Measurements from ENCODE around the gene NR6A1. TPM values are rescaled to one million over a fixed set of nuclear protein-coding genes. Genes with fewer than 3 reads are reported as not detected.
"Not testable (repeated sequence)": the region's sequence is repeated elsewhere in the genome, so short reads cannot be mapped to it uniquely, and the experiment has no call there.

NR6A1 gene
- total RNA-seq, 4 donors from 2014 or later = 1.8 to 2.8 (median 2.0) TPM

GRCh38 chr9:124747065-124747464 lies 24.0 kb downstream of the NR6A1 start:
- intact Hi-C loops (cut with DNase I) = no loop called here

DNA sequence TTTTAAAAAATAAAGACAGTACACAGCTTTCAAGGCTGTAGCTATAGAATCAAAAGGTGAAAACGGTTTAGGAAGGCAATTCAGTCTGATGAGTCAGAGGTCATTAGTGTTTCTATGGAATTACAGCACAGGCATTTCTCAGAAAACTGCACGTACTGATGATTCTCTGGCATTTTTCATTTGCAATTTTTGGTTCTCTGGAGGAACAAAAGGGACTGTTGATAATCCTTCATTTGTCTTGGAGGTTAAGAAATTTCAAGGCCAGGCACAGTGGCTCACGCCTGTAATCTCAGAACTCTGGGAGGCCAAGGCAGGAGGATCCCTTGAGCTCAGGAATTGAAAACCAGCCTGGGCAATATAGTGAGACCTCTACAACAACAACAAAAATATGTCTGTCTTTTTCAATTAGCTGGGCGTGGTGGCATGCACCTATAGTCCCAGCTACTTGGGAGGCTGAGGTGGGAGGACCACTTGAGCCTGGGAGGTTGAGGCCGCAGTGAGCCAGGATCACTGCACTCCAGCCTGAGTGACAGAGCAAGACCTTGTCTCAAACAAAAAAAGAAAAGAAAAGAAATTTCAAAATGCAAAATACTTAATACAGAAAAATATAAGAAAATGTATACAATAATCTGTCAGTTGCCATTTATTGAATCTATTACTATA lies 27.3 kb downstream of the NR6A1 start:
- DNase-seq (ENCODE audit: extremely low spot score) = no peak
- H3K36me3 ChIP-seq = no peaks in the 10 kb centered on the region
- no peak overlapping the region for H3K4me3 ChIP-seq
- H3K27me3 ChIP-seq = no peaks in the 10 kb centered on the region
- intact Hi-C loops (cut with DNase I) = no loop called here
- no peak overlapping the region for H3K27ac ChIP-seq (replicated peaks in 1 of 4)
- H3K9me3 ChIP-seq = no peaks in the 10 kb centered on the region
- no peak for TF ChIP-seq EP300 (IDR thresholded peaks at IDR 0.05)
- WGBS = 87% methylated on average over 5 of the region's 5 CpGs
- H3K4me1 ChIP-seq = no peaks in the 10 kb centered on the region

More at GRCh38 chr9:124747065-124747464, 24.0 kb downstream of the NR6A1 start:
- Histone ChIP-seq H3K9me3 (no peaks in the 10 kb centered on the region), H3K27me3 (no peaks in the 10 kb centered on the region), H3K4me1 (no peaks in the 10 kb centered on the region), H3K27ac (replicated peaks in 1 of 4) (no peak overlapping the region), H3K36me3 (no peaks in the 10 kb centered on the region), H3K4me3 (no peak overlapping the region)
- TF ChIP-seq EP300 (IDR thresholded peaks at IDR 0.05) (no peak), POLR2AphosphoS5 (IDR thresholded peaks at IDR 0.05) (no peak), POLR2A (IDR thresholded peaks at IDR 0.05; ENCODE audit: low read depth) (no peak)
- TF ChIP-seq, protein P1, sequence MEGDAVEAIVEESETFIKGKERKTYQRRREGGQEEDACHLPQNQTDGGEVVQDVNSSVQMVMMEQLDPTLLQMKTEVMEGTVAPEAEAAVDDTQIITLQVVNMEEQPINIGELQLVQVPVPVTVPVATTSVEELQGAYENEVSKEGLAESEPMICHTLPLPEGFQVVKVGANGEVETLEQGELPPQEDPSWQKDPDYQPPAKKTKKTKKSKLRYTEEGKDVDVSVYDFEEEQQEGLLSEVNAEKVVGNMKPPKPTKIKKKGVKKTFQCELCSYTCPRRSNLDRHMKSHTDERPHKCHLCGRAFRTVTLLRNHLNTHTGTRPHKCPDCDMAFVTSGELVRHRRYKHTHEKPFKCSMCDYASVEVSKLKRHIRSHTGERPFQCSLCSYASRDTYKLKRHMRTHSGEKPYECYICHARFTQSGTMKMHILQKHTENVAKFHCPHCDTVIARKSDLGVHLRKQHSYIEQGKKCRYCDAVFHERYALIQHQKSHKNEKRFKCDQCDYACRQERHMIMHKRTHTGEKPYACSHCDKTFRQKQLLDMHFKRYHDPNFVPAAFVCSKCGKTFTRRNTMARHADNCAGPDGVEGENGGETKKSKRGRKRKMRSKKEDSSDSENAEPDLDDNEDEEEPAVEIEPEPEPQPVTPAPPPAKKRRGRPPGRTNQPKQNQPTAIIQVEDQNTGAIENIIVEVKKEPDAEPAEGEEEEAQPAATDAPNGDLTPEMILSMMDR (IDR thresholded peaks at IDR 0.05) = no peak
- DNase-seq (ENCODE audit: extremely low spot score) = no peak
- WGBS = 94% methylated on average over 4 of the region's 4 CpGs

DNA sequence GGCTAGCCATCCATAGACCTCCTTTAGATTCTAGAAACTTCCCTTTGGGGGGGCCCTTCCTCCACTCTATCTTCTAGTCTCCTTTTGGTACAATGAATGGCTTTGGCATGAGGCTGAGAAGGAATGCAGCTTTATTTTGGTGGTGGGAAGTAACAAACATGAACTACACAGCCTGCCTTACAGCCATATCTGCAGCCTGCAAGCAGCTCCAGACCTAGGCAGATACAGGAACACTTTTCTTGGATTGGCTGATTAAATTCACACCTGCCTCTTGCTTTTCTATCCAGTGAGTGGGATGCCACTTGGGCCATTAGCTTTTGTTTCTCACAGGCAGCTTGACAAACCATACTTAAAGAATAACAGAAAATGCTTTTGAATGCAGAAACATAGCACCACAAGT lies 28.2 kb downstream of the NR6A1 start:
- no peaks in the 10 kb centered on the region for H3K4me1 ChIP-seq
- H3K9me3 ChIP-seq = no peaks in the 10 kb centered on the region
- no peaks in the 10 kb centered on the region for H3K27me3 ChIP-seq
- intact Hi-C loops (cut with DNase I) = no loop called here
- no peaks in the 10 kb centered on the region for H3K36me3 ChIP-seq
- no peak overlapping the region for H3K27ac ChIP-seq (replicated peaks in 1 of 4)
- H3K4me3 ChIP-seq = no peak overlapping the region
- TF ChIP-seq POLR2AphosphoS5 (IDR thresholded peaks at IDR 0.05) (no peak), EP300 (IDR thresholded peaks at IDR 0.05) (no peak), POLR2A (IDR thresholded peaks at IDR 0.05; ENCODE audit: low read depth) (no peak)
- TF ChIP-seq, protein P1 (IDR thresholded peaks at IDR 0.05) = no peak
- DNase-seq (ENCODE audit: extremely low spot score) = no peak

DNA sequence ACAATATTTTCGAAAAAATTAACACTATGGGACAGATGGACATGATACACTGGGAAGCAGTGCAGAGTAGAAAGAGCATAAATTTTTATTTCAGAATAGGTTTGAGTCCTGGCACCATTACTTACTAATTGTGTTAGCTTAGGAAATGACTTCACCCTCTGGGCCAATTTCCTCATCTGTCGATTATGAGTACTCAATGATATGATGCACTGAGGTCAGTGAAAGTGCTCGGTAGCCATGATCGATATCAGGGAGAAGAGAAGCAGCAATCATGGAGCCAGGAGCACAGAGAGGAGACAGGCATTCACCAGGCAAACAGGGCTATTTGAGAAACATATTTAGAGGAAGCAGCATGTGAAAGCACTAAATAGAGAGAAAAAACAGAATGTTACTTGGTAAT lies 29.4 kb downstream of the NR6A1 start:
- Histone ChIP-seq H3K4me3 (no peak overlapping the region), H3K4me1 (no peaks in the 10 kb centered on the region), H3K9me3 (no peaks in the 10 kb centered on the region), H3K36me3 (no peaks in the 10 kb centered on the region), H3K27me3 (no peaks in the 10 kb centered on the region), H3K27ac (replicated peaks in 1 of 4) (no peak overlapping the region)
- intact Hi-C loops (cut with DNase I) = no loop called here
- WGBS = 75% methylated on average over 4 of the region's 4 CpGs
- DNase-seq (ENCODE audit: extremely low spot score) = no peak
- TF ChIP-seq POLR2A (IDR thresholded peaks at IDR 0.05; ENCODE audit: low read depth) (no peak), POLR2AphosphoS5 (IDR thresholded peaks at IDR 0.05) (no peak), EP300 (IDR thresholded peaks at IDR 0.05) (no peak)
- TF ChIP-seq, protein P1 (IDR thresholded peaks at IDR 0.05) = no peak

GRCh38 chr9:124741149-124741548 lies 30.0 kb downstream of the NR6A1 start:
- intact Hi-C loops (cut with DNase I) = no loop called here
- TF ChIP-seq POLR2A (IDR thresholded peaks at IDR 0.05; ENCODE audit: low read depth) = no peak
- WGBS = 89% methylated on average over 4 of the region's 4 CpGs

DNA sequence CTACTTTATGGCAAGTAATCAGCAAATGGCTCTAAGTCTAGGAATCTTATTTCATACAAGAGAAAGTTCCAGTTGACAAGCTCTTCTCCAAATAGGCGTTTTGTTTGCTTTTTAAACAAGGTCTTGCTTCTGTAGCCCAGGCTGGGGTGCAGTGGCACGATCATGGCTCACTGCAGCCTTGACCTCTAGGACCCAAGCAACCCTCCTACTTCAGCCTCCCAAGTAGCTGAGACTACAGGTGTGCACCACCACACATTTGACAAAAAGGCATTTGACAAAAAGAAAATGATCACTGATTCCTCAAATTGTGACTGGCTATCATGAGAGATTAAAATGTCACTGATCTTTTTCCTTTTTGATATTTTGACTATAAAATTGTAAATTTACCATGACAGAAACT lies 31.8 kb downstream of the NR6A1 start:
- intact Hi-C loops (cut with DNase I) = no loop called here
- no peak for DNase-seq (ENCODE audit: extremely low spot score)
- Histone ChIP-seq H3K4me1 (peaks cover 5 to 13% (median 11%) of the 10 kb centered on the region in 4 donors), H3K9me3 (no peaks in the 10 kb centered on the region), H3K36me3 (no peaks in the 10 kb centered on the region), H3K27ac (replicated peaks in 1 of 4) (no peak overlapping the region), H3K27me3 (no peaks in the 10 kb centered on the region), H3K4me3 (no peak overlapping the region)
- 85% methylated on average over 2 of the region's 2 CpGs for WGBS
- TF ChIP-seq, protein P1 (IDR thresholded peaks at IDR 0.05) = no peak
- TF ChIP-seq POLR2AphosphoS5 (IDR thresholded peaks at IDR 0.05) (no peak), EP300 (IDR thresholded peaks at IDR 0.05) (no peak), POLR2A (IDR thresholded peaks at IDR 0.05; ENCODE audit: low read depth) (no peak)

More at GRCh38 chr9:124741149-124741548, 30.0 kb downstream of the NR6A1 start:
- H3K27me3 ChIP-seq = no peaks in the 10 kb centered on the region
- H3K4me1 ChIP-seq = no peaks in the 10 kb centered on the region
- no peaks in the 10 kb centered on the region for H3K9me3 ChIP-seq
- no peak for DNase-seq (ENCODE audit: extremely low spot score)
- no peak overlapping the region for H3K27ac ChIP-seq (replicated peaks in 1 of 4)
- no peaks in the 10 kb centered on the region for H3K36me3 ChIP-seq
- no peak overlapping the region for H3K4me3 ChIP-seq

DNA sequence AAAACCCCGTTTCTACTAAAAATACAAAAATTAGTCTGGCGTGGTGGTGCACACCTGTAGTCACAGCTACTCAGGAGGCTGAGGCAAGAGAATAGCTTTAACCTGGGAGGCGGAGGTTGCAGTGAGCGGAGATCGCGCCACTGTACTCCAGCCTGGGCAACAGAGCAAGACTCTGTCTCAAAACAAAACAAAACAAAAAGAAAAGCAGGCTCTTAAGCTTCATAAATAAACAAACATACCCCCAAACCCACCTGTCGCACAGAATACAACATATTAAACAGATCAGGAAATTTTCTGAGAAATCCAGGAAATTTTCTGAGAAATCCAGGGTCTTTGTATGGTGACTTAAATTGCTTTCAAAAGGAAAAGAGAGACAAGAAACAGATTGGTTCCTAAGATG lies 33.0 kb downstream of the NR6A1 start:
- WGBS = 95% methylated on average over 7 of the region's 7 CpGs
- H3K36me3 ChIP-seq; H3K4me3 ChIP-seq; H3K27me3 ChIP-seq; intact Hi-C loops (cut with DNase I); H3K27ac ChIP-seq (replicated peaks in 1 of 4); DNase-seq (ENCODE audit: extremely low spot score); H3K9me3 ChIP-seq: not testable (repeated sequence)
- peaks cover 5 to 21% (median 12%) of the 10 kb centered on the region in 4 donors for H3K4me1 ChIP-seq

Measured in esophagus muscularis mucosa (tissue), 4 donors.